GM19035 (cell line): ENCODE results near the gene KRTAP4-6.
"Not testable (repeated sequence)": the region's sequence is repeated elsewhere in the genome, so short reads cannot be mapped to it uniquely, and the experiment has no call there.

Experiments used
- ATAC-seq: cut with Tn5 transposase; IDR thresholded peaks from one replicate; pipeline ENCODE4 v1.9.1; 2021; ENCODE audit not compliant: unreplicated experiment

Gene KRTAP4-6

DNA sequence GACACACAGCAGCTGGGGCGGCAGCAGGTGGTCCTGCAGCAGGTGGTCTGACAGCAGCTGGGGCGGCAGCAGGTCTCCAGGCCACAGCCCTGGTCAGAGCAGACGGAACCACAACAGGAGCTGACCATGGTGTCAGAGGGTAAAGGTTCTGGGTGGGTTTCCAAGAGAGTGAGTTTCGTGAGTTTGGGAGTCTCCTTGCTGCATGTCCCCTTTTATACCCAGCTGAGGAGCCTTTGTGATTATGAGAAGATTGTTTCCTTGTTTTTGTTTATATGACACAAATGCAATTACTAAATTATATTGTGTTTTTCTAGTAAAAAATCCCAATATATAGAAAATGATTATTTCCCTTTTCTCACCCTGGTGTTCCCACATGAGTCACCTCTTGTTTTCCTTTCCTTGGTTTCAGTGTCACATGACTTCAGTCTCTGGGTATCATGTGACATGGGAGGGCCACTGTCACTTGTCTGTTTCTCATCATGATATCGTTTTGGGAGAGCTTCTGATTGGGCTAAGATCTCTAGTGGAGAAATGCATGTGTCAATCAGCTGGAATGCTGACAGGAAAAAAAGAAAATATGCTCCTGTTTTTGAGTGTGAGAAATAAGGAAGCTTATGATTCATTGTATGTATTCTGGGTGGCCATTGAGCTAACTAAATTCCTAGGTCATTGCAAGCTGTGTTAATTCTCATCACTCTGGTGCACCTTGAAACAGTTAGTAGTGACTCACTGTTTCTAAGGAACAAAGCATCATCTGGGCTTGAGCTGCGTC is at the start of gene KRTAP4-6:
Gene KRTAP4-6 (minus strand): TSS at position 185 of the 772 bp plus-strand sequence. CDS start 57 bp downstream, at position 128.
- no peak for ATAC-seq

DNA sequence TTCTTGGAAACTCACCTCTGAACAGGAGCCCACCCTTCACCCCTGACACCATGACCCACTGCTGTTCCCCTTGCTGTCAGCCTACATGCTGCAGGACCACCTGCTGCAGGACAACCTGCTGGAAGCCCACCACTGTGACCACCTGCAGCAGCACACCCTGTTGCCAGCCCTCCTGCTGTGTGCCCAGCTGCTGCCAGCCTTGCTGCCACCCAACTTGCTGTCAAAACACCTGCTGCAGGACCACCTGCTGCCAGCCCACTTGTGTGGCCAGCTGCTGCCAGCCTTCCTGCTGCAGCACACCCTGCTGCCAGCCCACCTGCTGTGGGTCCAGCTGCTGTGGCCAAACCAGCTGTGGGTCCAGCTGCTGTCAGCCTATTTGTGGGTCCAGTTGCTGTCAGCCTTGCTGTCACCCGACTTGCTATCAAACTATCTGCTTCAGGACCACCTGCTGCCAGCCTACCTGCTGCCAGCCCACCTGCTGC is 49.5 kb upstream of the KRTAP4-6 start, which contains the start of gene KRTAP9-1:
Gene KRTAP9-1 (plus strand): TSS at position 51 of the 482 bp plus-strand sequence. CDS start 0 bp downstream, at position 51.
- not testable (repeated sequence) for ATAC-seq

DNA sequence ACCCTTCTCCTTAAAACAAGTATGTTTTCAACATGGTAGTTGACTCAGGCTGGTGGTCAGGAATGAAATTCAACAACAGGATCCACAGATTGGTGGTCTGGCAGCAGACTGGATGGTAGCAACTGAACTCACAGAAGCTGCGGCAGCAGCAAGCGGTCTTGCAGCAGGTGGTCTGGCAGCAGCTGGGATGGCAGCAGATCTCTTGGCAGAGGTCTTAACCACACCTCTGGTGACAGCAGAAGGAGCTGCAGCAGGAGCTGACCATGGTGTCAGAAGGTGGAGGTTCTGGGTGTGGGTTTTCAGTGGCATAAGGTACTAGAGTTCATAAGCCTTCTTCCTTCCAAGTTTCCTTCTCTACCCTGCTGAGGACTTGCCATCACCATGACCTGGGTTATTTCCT is 46.5 kb upstream of the KRTAP4-6 start:
- no peak for ATAC-seq

DNA sequence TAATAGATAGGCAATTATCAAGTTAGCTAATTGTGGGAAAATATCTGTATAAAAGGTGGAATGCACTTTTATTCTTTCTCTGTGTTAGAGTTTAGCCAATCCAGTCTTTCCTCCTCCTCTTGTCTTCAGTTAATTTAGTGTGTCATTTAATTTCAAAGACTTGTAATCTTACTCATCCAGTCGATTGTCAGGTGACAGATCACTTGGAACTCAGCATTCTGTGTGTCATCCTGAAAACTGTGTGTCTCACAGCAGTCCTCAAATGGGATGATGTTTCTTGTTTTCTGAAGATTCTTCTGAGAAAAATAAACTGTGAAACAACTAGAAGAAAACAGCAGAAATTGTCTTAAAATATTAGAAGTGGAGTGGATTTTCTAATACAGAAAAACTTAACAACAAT is 44.7 kb upstream of the KRTAP4-6 start:
- ATAC-seq, result no peak

DNA sequence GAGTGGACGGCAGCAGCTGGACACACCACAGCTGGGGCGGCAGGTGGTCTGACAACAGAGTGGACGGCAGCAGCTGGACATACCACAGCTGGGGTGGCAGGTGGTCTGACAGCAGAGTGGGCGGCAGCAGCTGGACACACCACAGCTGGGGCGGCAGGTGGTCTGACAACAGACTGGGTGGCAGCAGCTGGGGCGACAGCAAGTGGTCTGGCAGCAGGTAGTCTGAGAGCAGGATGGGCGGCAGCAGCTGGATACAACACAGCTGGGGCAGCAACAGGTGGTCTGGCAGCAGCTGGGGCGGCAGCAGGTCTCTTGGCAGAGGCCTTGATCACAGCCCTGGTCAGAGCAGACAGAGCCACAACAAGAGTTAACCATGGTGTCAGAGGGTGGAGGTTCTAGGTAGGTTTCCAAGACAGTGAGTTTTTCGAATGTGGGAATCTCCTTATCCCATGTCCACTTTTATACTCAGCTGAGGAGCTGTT is 44.2 kb upstream of the KRTAP4-6 start, which contains the start of gene KRTAP4-1:
Gene KRTAP4-1 (minus strand): TSS at position 432 of the 482 bp plus-strand sequence. CDS start 57 bp downstream, at position 375.
- ATAC-seq, result no peak

DNA sequence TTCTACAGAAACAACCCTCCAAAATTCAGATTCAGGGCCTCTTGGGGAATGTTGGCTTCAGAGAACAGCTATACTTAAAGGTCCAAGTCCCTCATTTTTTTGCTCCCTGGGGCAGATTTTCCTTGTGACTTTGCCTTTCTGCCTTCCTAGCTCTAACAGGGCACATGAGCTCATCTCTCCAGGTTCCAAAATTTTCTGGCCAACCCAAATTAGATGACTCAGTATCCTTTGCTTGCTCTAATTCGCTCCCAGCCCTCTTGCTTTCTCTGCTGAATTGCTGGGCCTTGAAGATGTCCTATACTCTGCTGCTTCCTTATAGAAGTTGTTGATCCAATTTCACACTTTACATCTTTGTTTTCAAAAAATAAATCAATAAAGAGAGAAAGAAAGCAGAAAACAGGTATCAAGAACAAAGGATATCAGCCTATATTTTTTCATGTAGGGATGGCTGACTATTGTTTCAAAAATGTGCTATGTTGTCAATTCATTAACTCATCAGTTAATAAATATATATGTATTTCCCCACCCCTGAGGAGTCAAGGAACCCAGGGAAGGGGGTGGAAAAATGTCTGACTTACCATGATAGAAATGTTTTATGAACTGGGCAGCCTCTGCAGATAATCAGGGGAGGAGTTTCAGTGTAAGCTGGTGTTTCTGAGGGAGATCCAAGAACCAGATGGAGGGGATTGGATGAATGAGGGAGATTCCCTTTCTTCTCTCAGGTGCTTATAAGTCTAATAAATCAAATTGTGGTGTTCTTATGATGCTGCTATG is 38.7 kb upstream of the KRTAP4-6 start:
- no peak for ATAC-seq

DNA sequence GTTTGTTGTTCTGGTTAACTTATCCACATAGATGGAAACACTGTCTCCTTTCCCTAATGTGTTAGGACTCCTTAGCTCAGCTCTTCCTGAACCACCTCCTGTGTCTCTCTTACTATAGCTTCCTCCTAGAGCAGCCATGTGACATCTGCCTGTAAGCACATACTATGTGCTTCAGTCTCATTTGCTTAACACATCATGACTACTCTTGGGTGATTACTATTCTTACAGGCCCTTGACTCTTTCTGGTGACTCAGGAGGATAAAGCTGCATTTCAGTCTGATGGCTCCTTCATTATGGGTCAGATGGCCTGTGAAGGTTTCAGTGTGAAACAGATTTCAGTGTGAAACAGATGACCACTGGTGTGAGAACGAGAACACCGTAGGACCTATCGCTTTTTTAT is 38.0 kb upstream of the KRTAP4-6 start:
- no peak for ATAC-seq

DNA sequence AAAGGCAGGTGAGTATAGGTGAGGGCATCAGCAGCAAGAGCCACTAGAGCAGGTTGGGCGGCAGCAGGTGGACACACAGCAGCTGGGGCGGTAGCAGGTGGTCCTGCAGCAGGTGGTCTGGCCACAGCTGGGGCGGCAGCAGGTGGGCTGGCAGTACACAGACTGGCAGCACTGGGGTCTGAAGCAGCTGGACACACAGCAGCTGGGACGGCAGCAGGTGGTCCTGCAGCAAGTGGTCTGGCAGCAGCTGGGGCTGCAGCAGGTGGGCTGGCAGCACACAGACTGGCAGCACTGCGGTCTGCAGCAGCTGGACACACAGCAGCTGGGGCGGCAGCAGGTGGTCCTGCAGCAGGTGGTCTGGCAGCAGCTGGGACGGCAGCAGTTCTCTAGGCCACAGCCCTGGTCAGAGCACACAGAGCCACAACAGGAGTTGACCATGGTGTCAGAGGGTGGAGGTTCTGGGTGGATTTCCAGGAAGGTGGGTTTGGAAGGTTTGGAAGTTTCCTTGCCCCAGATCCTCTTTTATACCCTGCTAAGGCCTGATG is 37.5 kb upstream of the KRTAP4-6 start, which contains the start of gene KRTAP4-2:
Gene KRTAP4-2 (minus strand): TSS at position 495 of the 545 bp plus-strand sequence. CDS start 57 bp downstream, at position 438.
- ATAC-seq, result no peak

DNA sequence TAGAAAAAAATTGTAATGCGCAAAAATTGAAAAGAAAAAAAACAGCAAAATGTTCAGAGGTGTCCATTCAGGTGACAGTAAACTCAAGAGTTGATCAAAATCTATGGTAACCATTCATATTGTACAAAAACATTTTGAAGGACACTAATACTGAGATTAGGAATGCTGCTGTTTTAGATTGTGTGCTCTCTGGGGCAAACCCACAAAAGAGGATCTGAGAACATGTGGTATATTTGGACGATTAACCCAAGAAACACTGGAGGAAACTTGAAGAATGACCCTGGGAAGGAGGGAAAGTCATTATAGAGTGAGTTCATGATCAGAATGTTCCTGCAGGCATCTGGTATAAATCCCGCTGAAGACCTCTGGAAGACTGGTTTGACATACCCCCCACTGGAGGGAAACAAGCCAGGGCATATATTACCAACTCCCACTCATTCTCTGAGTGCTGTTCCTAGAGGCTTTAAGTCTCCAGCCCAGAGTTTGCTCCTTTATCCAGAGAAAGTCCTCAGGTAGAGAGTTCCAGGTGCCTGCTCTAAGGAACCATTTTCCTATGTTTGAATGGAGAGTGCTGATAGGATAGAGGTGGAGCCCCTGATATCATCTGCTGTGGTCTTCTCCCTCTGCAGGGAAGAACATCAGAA is 36.5 kb upstream of the KRTAP4-6 start:
- ATAC-seq, result no peak

DNA sequence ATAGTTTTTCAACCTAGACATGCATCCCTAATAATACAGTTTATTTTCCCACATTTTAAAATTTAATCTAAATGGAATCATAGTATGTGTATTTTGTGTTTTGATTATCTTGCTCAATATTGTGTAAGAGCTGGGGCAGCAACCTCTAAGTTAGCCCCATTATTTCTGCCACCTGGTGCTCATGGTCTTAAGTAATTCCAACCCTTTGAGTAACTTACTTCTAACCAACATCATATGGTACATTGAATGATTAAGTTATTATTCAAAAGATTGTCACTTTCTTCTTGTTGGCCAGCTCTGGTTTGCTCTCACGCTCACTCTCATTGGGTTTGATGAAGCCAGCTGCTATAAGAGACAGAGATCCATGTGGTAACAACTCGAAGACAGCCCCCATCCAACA is 31.5 kb upstream of the KRTAP4-6 start:
- no peak for ATAC-seq

DNA sequence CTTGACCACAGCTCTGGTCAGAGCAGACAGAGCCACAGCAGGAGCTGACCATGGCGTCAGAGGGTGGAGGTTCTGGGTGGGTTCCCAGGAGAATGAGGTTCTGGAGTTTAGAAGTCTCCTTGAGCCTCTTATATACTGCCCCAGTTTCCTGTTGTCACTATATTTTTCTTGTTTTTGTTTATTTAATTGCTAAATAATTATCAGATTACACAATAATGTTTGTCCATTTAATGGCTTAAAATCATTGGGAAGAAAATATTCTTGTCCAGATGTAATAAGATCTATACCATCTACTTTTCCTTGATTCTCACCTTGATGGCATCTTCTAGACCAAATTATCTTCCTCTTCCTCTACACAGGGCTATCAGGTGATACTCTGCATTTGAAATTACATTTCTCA is 27.8 kb upstream of the KRTAP4-6 start, which contains the start of gene KRTAP4-3:
Gene KRTAP4-3 (minus strand): TSS at position 101 of the 400 bp plus-strand sequence. CDS start 49 bp downstream, at position 52.
- no peak for ATAC-seq

DNA sequence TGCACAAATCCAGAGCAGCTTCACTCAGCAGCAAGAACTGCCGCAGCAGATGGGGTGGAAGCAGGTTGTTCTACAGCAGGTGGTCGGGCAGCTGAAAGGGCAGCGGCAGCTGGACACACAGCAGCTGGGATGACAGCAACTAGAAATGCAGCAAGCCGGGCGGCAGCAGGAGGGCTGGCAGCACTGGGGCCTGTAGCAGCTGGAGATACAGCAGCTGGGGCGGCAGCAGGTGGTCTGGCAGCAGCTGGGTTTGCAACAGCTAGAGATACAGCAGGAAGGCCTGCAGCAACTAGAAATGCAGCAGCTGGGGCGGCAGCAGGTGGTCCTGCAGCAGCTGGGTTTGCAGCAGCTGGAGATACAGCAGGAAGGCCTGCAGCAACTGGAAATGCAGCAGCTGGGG is 27.2 kb upstream of the KRTAP4-6 start:
- ATAC-seq, result no peak

DNA sequence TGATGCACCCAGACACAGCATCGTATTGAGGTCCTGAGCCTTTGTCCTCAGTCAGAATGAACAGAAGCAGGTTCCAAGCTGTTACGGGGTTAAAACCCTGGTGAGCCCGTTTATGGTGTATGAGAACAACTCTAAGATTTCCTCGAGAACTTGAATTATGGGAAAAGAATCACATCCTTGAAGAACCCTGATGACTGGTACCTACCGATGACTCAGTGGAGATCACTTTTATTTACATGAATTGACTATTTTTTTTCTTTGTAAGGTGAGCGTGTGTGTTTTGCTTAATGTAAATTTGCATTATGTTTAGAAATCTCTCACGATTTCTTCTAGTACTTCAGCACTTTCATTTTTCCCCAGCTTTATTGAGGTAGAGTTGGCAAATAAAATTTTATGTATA is 23.5 kb upstream of the KRTAP4-6 start:
- no peak for ATAC-seq

DNA sequence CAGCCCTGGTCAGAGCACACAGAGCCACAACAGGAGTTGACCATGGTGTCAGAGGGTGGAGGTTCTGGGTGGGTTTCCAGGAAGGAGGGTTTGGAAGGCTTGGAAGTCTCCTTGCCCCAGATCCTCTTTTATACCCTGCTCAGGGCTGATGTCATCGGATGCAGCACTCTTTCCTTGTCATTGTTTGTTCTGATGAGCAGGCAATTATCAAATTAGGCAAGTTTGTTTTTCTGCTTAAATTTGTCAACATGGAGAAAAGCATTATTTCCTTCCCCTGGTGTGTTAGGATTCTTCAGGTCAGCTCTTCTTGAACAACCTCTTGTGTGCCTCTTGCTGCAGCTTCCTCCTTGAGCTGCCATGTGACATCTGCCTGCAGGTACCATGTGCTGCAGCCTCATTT is 20.3 kb upstream of the KRTAP4-6 start, which contains the start of gene KRTAP4-4:
Gene KRTAP4-4 (minus strand): TSS at position 101 of the 400 bp plus-strand sequence. CDS start 57 bp downstream, at position 44.
- ATAC-seq, result no peak

DNA sequence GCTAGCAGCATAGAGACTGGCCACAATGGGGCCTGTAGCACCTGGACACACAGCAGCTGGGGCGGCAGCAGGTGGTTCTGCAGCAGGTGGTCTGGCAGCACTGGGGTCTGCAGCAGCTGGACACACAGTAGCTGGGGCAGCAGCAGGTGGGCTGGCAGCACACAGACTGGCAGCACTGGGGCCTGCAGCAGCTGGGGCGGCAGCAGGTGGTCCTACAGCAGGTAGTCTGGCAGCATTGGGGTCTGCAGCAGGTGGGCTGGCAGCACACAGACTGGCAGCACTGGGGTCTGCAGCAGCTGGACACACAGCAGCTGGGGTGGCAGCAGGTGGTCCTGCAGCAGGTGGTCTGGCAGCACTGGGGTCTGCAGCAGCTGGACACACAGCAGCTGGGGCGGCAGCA is 19.8 kb upstream of the KRTAP4-6 start:
- ATAC-seq, result not testable (repeated sequence)

DNA sequence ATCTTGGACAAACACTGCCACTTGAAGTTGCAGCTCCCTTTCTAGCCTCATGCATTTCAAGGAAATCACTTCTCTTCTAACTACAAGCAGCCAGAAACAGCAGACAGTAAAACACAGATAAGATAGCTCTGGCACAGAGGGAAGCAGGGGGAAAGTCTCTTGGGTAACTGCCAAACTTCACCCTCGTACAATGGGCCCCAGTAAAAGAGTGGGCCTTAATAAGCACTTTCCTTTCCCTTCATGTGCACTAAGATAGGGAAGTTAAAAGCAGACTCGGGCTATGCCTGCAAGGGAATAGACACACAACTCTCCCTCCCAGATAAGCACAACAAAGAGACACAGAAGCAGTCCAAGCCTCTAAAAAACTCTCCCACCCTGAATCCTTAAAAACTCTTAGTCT is 13.5 kb upstream of the KRTAP4-6 start:
- no peak for ATAC-seq

DNA sequence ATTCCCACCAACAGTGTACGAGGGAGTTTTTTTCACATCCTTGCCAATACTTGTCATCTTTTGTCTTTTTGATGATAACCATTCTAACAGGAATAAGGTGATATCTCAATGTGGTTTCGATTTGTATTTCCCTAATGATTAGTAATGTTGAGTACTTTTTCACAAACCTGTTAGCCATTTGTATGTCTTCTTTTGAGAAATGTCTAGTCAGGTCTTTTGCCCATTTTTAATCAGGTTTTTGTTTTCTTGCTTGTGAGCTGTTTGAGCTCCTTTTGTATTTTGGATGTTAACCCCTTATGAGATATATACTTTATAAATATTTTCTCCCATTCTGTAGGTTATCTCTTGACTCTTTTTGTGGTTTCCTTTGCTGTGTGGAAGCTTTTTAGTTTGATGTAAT is 11.2 kb upstream of the KRTAP4-6 start:
- ATAC-seq, result no peak

DNA sequence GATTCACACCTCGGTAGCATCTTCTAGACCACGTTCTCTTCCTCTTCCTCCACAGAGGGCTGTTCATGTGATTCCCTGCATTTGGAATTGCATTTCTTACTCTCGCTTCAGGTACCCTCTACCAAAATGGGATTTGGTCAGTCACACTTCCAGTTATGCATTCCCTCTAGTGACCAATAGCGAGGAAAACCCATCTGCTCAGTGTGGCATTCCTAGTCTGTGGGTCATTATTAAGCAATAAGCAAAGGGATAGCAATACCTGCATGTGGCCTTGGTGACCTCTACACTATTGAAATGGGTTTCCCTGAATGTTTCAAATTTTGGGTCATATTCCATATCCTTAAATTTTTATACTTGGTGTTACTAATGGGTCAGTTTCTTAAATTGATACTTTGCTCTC is 9.7 kb upstream of the KRTAP4-6 start:
- ATAC-seq, result no peak

DNA sequence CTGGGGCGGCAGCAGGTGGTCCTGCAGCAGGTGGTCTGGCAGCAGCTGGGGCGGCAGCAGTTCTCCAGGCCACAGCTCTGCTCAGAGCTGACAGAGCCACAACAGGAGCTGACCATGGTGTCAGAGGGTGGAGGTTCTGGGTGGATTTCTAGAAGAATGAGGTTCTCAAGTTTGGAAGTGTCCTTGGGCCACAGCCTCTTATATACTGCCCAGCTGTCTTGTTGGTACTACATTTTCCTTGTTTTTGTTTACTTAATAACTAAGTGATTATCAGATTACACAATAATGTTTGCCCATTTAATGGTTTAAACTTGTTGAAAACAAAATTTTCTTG is 9.3 kb upstream of the KRTAP4-6 start, which contains the start of gene KRTAP4-5:
Gene KRTAP4-5 (minus strand): TSS at position 174 of the 334 bp plus-strand sequence. CDS start 58 bp downstream, at position 116.
- no peak for ATAC-seq

DNA sequence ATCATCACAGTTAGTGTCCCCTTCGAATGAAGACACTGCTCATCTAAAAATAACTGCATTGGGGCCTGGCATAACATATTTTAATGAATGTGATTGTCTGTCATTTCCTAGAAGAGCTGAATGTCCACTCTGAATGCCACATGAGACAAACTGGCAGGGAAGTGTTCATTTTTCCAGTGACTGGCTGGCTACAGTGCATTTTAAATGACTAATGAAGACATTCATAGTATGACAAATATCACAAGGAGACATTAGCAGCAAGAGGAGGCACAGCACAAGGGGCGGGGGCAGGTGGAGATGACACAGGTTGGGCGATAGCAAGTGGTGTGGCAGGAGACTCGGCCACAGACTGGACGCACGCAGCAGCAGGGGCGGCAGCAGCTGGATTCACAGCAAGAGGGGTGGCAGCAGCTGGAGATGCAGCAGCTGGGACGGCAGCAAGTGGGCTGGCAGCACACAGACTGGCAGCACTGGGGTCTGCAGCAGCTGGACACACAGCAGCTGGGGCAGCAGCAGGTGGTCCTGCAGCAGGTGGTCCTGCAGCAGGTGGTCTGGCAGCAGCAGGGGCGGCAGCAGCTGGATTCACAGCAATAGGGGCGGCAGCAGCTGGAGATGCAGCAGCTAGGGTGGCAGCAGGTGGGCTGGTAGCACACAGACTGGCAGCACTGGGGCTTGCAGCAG is 8.8 kb upstream of the KRTAP4-6 start:
- not testable (repeated sequence) for ATAC-seq
